GM13976 (cell line): Measurements from ENCODE around the gene GAB3.

Experiments used
- DNase-seq: peaks from one replicate; pipeline ENCODE4 v3.0.0; 2012; ENCODE audit warnings: low spot score
- CTCF ChIP-seq: IDR thresholded peaks from 2 replicates; pipeline ENCODE4 v1.5.1; 2012; ENCODE audit warnings: borderline replicate concordance, mild to moderate bottlenecking; ENCODE audit not compliant: insufficient read depth; ENCODE audit errors: extremely low read depth, missing control alignments, control extremely low read depth
- in situ Hi-C: fragments of 300-500 bp; cut with MboI; formaldehyde crosslinking; loops from one replicate; pipeline ENCODE4 v1.12.0; 2022; ENCODE audit warnings: low sequenced_read_pairs, mixed read lengths, inconsistent platforms; ENCODE audit not compliant: unreplicated experiment

GAB3 gene

GRCh38 chrX:154724993-154725756 is 25.7 kb downstream of the GAB3 start:
- TF ChIP-seq CTCF = no peak
- no peak for DNase-seq
- in situ Hi-C loops = loop anchor here (25.0 kb wide), 1 partner anchor 138 kb away; the partner anchor contains the start of gene CTAG1A

- no peak for DNase-seq
- in situ Hi-C loops = no loop called here
- no peak for TF ChIP-seq CTCF
Observed at GRCh38 chrX:154721155-154721554, 29.7 kb downstream of the GAB3 start.

GRCh38 chrX:154720067-154720466 is 30.8 kb downstream of the GAB3 start:
- no peak for TF ChIP-seq CTCF
- in situ Hi-C loops = no loop called here
- DNase-seq = no peak

GRCh38 chrX:154719132-154719675 is 31.7 kb downstream of the GAB3 start:
- DNase-seq = no peak
- in situ Hi-C loops = no loop called here
- TF ChIP-seq CTCF = no peak

GRCh38 chrX:154718616-154719015 is 32.3 kb downstream of the GAB3 start:
- TF ChIP-seq CTCF = no peak
- in situ Hi-C loops = no loop called here
- DNase-seq = no peak

- DNase-seq = no peak
- TF ChIP-seq CTCF = no peak
- in situ Hi-C loops = no loop called here
Observed at GRCh38 chrX:154717824-154718223, 33.1 kb downstream of the GAB3 start.
